Neuronal stem cell (in vitro differentiated cells): ENCODE data around the gene KLRC3.
"Not testable (repeated sequence)": the region's sequence is repeated elsewhere in the genome, so short reads cannot be mapped to it uniquely, and the experiment has no call there.

ENCODE experiments used
- DNase-seq: peaks from one replicate; pipeline ENCODE4 v3.0.0-alpha.2; 2013; ENCODE audit warnings: low spot score
- H2AFZ ChIP-seq: one replicate; pipeline ENCODE4 v1.6.1; 2013; ENCODE audit warnings: mild to moderate bottlenecking, low read length, inconsistent platforms
- H2AK5ac ChIP-seq: 2 replicates; pipeline ENCODE4 v1.6.1; 2013; ENCODE audit warnings: low read depth, mild to moderate bottlenecking, inconsistent platforms, low read length, moderate library complexity, mixed read lengths
- H2BK120ac ChIP-seq: 2 replicates; pipeline ENCODE4 v1.6.1; 2013; ENCODE audit warnings: low read depth, mild to moderate bottlenecking, inconsistent platforms, low read length, moderate library complexity, mixed read lengths
- H2BK12ac ChIP-seq: one replicate; pipeline ENCODE4 v1.6.1; 2013; ENCODE audit warnings: low read length, inconsistent platforms
- H2BK15ac ChIP-seq: 2 replicates; pipeline ENCODE4 v1.6.1; 2013; ENCODE audit warnings: mild to moderate bottlenecking, low read length, inconsistent platforms, mixed read lengths
- H2BK5ac ChIP-seq: one replicate; pipeline ENCODE4 v1.6.1; 2013; ENCODE audit warnings: inconsistent platforms, mild to moderate bottlenecking, low read length, moderate library complexity
- H3K14ac ChIP-seq: one replicate; pipeline ENCODE4 v1.6.1; 2013; ENCODE audit warnings: low read length, inconsistent platforms
- H3K18ac ChIP-seq: 2 replicates; pipeline ENCODE4 v1.6.1; 2013; ENCODE audit warnings: low read length, inconsistent platforms
- H3K23ac ChIP-seq: 2 replicates; pipeline ENCODE4 v1.6.1; 2013; ENCODE audit warnings: low read depth, mild to moderate bottlenecking, mixed read lengths, low read length, inconsistent platforms; ENCODE audit not compliant: poor library complexity
- H3K27ac ChIP-seq: replicated peaks from 3 replicates; pipeline ENCODE4 v1.5.1; 2013; ENCODE audit warnings: low read length, inconsistent platforms
- H3K27me3 ChIP-seq, 3 experiments: 2 replicates each; pipeline ENCODE4 v1.6.1; 2013; ENCODE audit warnings: low read length in 3 of 3, mild to moderate bottlenecking in 2 of 3, inconsistent platforms in 1 of 3, low read depth in 1 of 3, mixed read lengths in 1 of 3, moderate library complexity in 1 of 3; ENCODE audit not compliant: control insufficient read depth in 3 of 3, insufficient read depth in 3 of 3
- H3K36me3 ChIP-seq, 2 donors: replicated peaks in 1 of 2; 2 replicates each; pipeline ENCODE4 v1.6.1; 2013; ENCODE audit warnings: low read length in 2 of 2; ENCODE audit not compliant: control insufficient read depth in 2 of 2, insufficient read depth in 2 of 2
- H3K4ac ChIP-seq: 2 replicates; pipeline ENCODE4 v1.6.1; 2013; ENCODE audit warnings: inconsistent platforms, mild to moderate bottlenecking, low read length, moderate library complexity
- H3K4me1 ChIP-seq, 2 donors: 1 replicate in 1 of 2; 2 replicates in 1 of 2; pipeline ENCODE4 v1.6.1; 2013; ENCODE audit warnings: low read length in 2 of 2, low read depth in 1 of 2; ENCODE audit not compliant: control insufficient read depth in 2 of 2, insufficient read depth in 1 of 2
- H3K4me2 ChIP-seq: one replicate; pipeline ENCODE4 v1.6.1; 2013; ENCODE audit warnings: mild to moderate bottlenecking, low read length, inconsistent platforms; ENCODE audit not compliant: insufficient read depth, poor library complexity, severe bottlenecking
- H3K4me3 ChIP-seq, 2 donors: 2 replicates each; pipeline ENCODE4 v1.5.1; 2013; ENCODE audit warnings: low read length in 2 of 2, mild to moderate bottlenecking in 2 of 2, inconsistent platforms in 1 of 2, moderate library complexity in 1 of 2
- H3K79me1 ChIP-seq: one replicate; pipeline ENCODE4 v1.6.1; 2013; ENCODE audit warnings: low read depth, mild to moderate bottlenecking, inconsistent platforms, low read length, moderate library complexity
- H3K9ac ChIP-seq: one replicate; pipeline ENCODE4 v1.6.1; 2013; ENCODE audit warnings: mild to moderate bottlenecking, low read depth, low read length, inconsistent platforms; ENCODE audit not compliant: poor library complexity
- H3K9me3 ChIP-seq, 2 donors: replicated peaks in 1 of 2; 2 replicates each; pipeline versions ENCODE3 to v1.6.1; 2013; ENCODE audit warnings: low read length in 2 of 2, mild to moderate bottlenecking in 2 of 2, inconsistent platforms in 1 of 2, low read depth in 1 of 2, mixed read lengths in 1 of 2, moderate library complexity in 1 of 2; ENCODE audit not compliant: control insufficient read depth in 2 of 2, insufficient read depth in 1 of 2
- H4K8ac ChIP-seq: one replicate; pipeline ENCODE4 v1.6.1; 2013; ENCODE audit warnings: low read depth, mild to moderate bottlenecking, inconsistent platforms, low read length, moderate library complexity
- H4K91ac ChIP-seq: one replicate; pipeline ENCODE4 v1.6.1; 2013; ENCODE audit warnings: low read length, low read depth, mild to moderate bottlenecking, inconsistent platforms; ENCODE audit not compliant: poor library complexity
- WGBS, 2 donors: extraction: QIAGEN DNeasy Blood & Tissue Kit; methylation state at CpG; one replicate each; pipeline ENCODE4 v1.1.7; 2013; ENCODE audit warnings: missing lambda C conversion rate in 2 of 2, mixed read lengths in 1 of 2; ENCODE audit not compliant: insufficient read length in 2 of 2, insufficient replicate concordance in 1 of 2; ENCODE audit errors: extremely low coverage in 2 of 2; 5-methylcytosine and 5-hydroxymethylcytosine counted together

Gene KLRC3

GRCh38 chr12:10398168-10398567, 22.2 kb downstream of the KLRC3 start:
- Histone ChIP-seq H3K79me1 (no peaks in the 10 kb centered on the region), H2AFZ (no peak overlapping the region), H2BK15ac (no peak overlapping the region), H2AK5ac (no peak overlapping the region), H3K4me2 (no peak overlapping the region), H4K8ac (no peak overlapping the region), H4K91ac (no peak overlapping the region), H3K9ac (no peak overlapping the region), H3K4me3 (no peak overlapping the region), H2BK120ac (no peak overlapping the region), H3K4ac (no peak overlapping the region), H2BK12ac (no peak overlapping the region), H2BK5ac (no peak overlapping the region), H3K23ac (no peak overlapping the region), H3K36me3 (no peaks in the 10 kb centered on the region), H3K18ac (no peak overlapping the region), H3K27ac (no peak overlapping the region), H3K4me1 (no peaks in the 10 kb centered on the region), H3K27me3 (no peaks in the 10 kb centered on the region), H3K14ac (no peak overlapping the region), H3K9me3 (no peaks in the 10 kb centered on the region)
- no CpG with 5 or more reads among the region's 2 CpGs for whole genome bisulfite sequencing, 2 donors
- no peak for DNase-seq

- H3K4me3 ChIP-seq, result no peak overlapping the region
- no peaks in the 10 kb centered on the region for H3K27me3 ChIP-seq
- no peak overlapping the region for H2BK15ac ChIP-seq
- H3K4ac ChIP-seq, result no peak overlapping the region
- no peak overlapping the region for H3K23ac ChIP-seq
- no peak overlapping the region for H4K91ac ChIP-seq
- no peak overlapping the region for H3K27ac ChIP-seq
- H2BK12ac ChIP-seq, result no peak overlapping the region
- no peak overlapping the region for H3K9ac ChIP-seq
- H3K18ac ChIP-seq, result no peak overlapping the region
- H4K8ac ChIP-seq, result no peak overlapping the region
- no peak overlapping the region for H3K4me2 ChIP-seq
- H3K79me1 ChIP-seq, result no peaks in the 10 kb centered on the region
- H2AK5ac ChIP-seq, result no peak overlapping the region
- H2BK120ac ChIP-seq, result no peak overlapping the region
- H3K9me3 ChIP-seq, result no peaks in the 10 kb centered on the region
- no peak overlapping the region for H3K14ac ChIP-seq
- no peaks in the 10 kb centered on the region for H3K36me3 ChIP-seq
- WGBS, 2 donors, result no CpG with 5 or more reads among the region's 2 CpGs
- H3K4me1 ChIP-seq, result no peaks in the 10 kb centered on the region
- no peak for DNase-seq
- no peak overlapping the region for H2BK5ac ChIP-seq
- H2AFZ ChIP-seq, result no peak overlapping the region
Observed at GRCh38 chr12:10397296-10397695, 23.1 kb downstream of the KLRC3 start.

DNA sequence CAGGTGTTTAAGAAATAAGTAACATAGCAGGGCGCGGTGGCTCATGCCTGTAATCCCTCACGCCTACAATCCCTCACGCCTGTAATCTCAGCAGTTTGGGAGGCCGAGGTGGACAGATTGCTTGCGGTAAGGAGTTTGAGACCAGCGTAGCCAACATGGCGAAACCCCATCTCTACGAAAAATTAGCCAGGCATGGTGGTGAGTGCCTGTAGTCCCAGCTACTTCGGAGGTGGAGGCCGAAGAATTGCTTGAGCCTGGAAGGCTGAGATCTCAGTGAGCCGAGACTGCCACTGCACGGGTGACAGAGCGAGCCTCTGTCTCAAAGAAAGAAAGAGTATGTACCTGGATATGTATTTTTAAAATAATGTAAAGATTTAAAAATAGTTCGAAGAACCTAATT, 24.2 kb downstream of the KLRC3 start:
- H2BK120ac ChIP-seq, result not testable (repeated sequence)

DNA sequence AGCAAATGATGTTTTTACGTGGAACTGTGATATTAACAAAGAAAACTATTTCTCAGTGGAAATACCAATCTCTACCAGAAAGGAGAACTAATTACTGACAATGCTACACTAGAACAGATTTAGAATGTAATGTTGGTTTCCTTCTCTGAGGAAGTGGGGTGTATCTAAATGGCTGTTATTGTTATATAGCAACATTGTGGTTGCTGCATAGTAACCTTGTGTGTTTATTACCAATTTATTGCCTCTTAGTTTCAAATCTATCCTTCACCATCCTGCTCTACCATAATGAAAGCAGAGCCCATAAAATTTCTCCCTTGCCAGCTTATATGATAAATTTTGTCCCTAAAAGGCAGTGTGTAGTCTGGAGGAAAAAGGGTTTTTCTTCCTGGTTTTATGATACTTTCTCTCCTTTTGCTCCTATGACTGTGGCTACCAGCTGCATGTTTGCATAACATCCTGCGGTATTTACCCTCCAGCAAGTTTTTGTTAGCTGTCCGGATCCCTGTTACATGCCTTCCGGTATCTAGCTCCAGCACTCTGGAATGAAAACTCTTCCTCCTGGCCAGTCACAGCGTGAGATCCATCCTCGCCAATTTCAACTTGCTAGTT, 24.9 kb downstream of the KLRC3 start:
- H3K4me3 ChIP-seq, result no peak overlapping the region
- H3K18ac ChIP-seq, result no peak overlapping the region
- no peak for DNase-seq
- no peak overlapping the region for H3K27ac ChIP-seq
- H3K4ac ChIP-seq, result no peak overlapping the region
- H2BK120ac ChIP-seq, result no peak overlapping the region
- H3K79me1 ChIP-seq, result no peaks in the 10 kb centered on the region
- no peaks in the 10 kb centered on the region for H3K9me3 ChIP-seq
- H2AK5ac ChIP-seq, result no peak overlapping the region
- no peak overlapping the region for H2AFZ ChIP-seq
- no peaks in the 10 kb centered on the region for H3K4me1 ChIP-seq
- H2BK5ac ChIP-seq, result no peak overlapping the region
- WGBS, 2 donors, result no CpG with 5 or more reads among the region's 6 CpGs
- no peaks in the 10 kb centered on the region for H3K27me3 ChIP-seq
- H3K36me3 ChIP-seq, result no peaks in the 10 kb centered on the region
- no peak overlapping the region for H3K14ac ChIP-seq
- no peak overlapping the region for H4K8ac ChIP-seq
- H3K23ac ChIP-seq, result no peak overlapping the region
- H3K9ac ChIP-seq, result no peak overlapping the region
- no peak overlapping the region for H3K4me2 ChIP-seq
- H2BK12ac ChIP-seq, result no peak overlapping the region
- no peak overlapping the region for H2BK15ac ChIP-seq
- H4K91ac ChIP-seq, result no peak overlapping the region

More for the DNA sequence above, 24.2 kb downstream of the KLRC3 start:
- not testable (repeated sequence) for H3K4ac ChIP-seq, H4K91ac ChIP-seq, H3K23ac ChIP-seq, H2BK5ac ChIP-seq, H2BK12ac ChIP-seq, H3K79me1 ChIP-seq, DNase-seq, H2BK15ac ChIP-seq, H3K27ac ChIP-seq, H4K8ac ChIP-seq, H3K4me3 ChIP-seq, H2AFZ ChIP-seq, H3K18ac ChIP-seq, H3K4me1 ChIP-seq, H3K9me3 ChIP-seq, H2AK5ac ChIP-seq, H3K14ac ChIP-seq, H3K9ac ChIP-seq, H3K36me3 ChIP-seq, H3K4me2 ChIP-seq, H3K27me3 ChIP-seq
- WGBS, 2 donors, result 100% methylated on average over 1 of the region's 15 CpGs; no CpG with 5 or more reads in 1 of the 2 donors
